H1 (cell line): ENCODE results near the gene ARHGEF5. TPM values are rescaled to one million over a fixed set of nuclear protein-coding genes. Genes with fewer than 3 reads are reported as not detected.

Experiments used
- BCL11A ChIP-seq, 2 experiments: IDR thresholded peaks; one replicate each; pipeline ENCODE4 v1.6.1; 2011; ENCODE audit warnings: low read depth in 2 of 2, low read length in 2 of 2, mild to moderate bottlenecking in 2 of 2
- CEBPB ChIP-seq: IDR thresholded peaks from 2 replicates; pipeline ENCODE4 v1.6.1; 2012; ENCODE audit warnings: low read depth, low read length
- JUN ChIP-seq: IDR thresholded peaks from 2 replicates; pipeline ENCODE4 v1.6.1; 2011; ENCODE audit warnings: low read depth, mild to moderate bottlenecking, improper control_type of control experiment, low read length
- polyA plus RNA-seq, 7 experiments: library from polyadenylated mRNA; depleted of rRNA in 3 of 7; stranded (reverse) in 5 of 7; unstranded in 2 of 7; fragments of >200 nt in 5 of 7; fragments of 200-250 nt in 2 of 7; gene quantifications; 1 replicate in 5 of 7; 2 replicates in 1 of 7; 4 replicates in 1 of 7; pipeline versions ENCODE4 v1.2.1 to v1.2.3, GENCODE V29; 2011 to 2013; ENCODE audit warnings: missing spikeins in 2 of 7, mixed read lengths in 2 of 7
- total RNA-seq: library from RNA; stranded (reverse); fragmentation: NEBNext Ultra II Directional; extraction: Animal tissue kit (Norgen Biotek cat#: 25700); gene quantifications from 2 replicates; pipeline ENCODE4 v1.2.1, GENCODE V29; 2021
- TF ChIP-seq, protein P1 (sequence below): fragments of 300-600 bp; sonication (generic); IDR thresholded peaks from 2 replicates; pipeline ENCODE4 v1.7.1; 2012; ENCODE audit warnings: low read length, moderate library complexity, mild to moderate bottlenecking, inconsistent platforms; ENCODE audit not compliant: insufficient replicate concordance

Gene ARHGEF5
- total and polyA plus RNA-seq, 2 of the 8 experiments (the other 6 are each of a cell fraction or from before 2014, with no cell fraction given): 12.8 to 34.6 TPM

- TF ChIP-seq, protein P1, sequence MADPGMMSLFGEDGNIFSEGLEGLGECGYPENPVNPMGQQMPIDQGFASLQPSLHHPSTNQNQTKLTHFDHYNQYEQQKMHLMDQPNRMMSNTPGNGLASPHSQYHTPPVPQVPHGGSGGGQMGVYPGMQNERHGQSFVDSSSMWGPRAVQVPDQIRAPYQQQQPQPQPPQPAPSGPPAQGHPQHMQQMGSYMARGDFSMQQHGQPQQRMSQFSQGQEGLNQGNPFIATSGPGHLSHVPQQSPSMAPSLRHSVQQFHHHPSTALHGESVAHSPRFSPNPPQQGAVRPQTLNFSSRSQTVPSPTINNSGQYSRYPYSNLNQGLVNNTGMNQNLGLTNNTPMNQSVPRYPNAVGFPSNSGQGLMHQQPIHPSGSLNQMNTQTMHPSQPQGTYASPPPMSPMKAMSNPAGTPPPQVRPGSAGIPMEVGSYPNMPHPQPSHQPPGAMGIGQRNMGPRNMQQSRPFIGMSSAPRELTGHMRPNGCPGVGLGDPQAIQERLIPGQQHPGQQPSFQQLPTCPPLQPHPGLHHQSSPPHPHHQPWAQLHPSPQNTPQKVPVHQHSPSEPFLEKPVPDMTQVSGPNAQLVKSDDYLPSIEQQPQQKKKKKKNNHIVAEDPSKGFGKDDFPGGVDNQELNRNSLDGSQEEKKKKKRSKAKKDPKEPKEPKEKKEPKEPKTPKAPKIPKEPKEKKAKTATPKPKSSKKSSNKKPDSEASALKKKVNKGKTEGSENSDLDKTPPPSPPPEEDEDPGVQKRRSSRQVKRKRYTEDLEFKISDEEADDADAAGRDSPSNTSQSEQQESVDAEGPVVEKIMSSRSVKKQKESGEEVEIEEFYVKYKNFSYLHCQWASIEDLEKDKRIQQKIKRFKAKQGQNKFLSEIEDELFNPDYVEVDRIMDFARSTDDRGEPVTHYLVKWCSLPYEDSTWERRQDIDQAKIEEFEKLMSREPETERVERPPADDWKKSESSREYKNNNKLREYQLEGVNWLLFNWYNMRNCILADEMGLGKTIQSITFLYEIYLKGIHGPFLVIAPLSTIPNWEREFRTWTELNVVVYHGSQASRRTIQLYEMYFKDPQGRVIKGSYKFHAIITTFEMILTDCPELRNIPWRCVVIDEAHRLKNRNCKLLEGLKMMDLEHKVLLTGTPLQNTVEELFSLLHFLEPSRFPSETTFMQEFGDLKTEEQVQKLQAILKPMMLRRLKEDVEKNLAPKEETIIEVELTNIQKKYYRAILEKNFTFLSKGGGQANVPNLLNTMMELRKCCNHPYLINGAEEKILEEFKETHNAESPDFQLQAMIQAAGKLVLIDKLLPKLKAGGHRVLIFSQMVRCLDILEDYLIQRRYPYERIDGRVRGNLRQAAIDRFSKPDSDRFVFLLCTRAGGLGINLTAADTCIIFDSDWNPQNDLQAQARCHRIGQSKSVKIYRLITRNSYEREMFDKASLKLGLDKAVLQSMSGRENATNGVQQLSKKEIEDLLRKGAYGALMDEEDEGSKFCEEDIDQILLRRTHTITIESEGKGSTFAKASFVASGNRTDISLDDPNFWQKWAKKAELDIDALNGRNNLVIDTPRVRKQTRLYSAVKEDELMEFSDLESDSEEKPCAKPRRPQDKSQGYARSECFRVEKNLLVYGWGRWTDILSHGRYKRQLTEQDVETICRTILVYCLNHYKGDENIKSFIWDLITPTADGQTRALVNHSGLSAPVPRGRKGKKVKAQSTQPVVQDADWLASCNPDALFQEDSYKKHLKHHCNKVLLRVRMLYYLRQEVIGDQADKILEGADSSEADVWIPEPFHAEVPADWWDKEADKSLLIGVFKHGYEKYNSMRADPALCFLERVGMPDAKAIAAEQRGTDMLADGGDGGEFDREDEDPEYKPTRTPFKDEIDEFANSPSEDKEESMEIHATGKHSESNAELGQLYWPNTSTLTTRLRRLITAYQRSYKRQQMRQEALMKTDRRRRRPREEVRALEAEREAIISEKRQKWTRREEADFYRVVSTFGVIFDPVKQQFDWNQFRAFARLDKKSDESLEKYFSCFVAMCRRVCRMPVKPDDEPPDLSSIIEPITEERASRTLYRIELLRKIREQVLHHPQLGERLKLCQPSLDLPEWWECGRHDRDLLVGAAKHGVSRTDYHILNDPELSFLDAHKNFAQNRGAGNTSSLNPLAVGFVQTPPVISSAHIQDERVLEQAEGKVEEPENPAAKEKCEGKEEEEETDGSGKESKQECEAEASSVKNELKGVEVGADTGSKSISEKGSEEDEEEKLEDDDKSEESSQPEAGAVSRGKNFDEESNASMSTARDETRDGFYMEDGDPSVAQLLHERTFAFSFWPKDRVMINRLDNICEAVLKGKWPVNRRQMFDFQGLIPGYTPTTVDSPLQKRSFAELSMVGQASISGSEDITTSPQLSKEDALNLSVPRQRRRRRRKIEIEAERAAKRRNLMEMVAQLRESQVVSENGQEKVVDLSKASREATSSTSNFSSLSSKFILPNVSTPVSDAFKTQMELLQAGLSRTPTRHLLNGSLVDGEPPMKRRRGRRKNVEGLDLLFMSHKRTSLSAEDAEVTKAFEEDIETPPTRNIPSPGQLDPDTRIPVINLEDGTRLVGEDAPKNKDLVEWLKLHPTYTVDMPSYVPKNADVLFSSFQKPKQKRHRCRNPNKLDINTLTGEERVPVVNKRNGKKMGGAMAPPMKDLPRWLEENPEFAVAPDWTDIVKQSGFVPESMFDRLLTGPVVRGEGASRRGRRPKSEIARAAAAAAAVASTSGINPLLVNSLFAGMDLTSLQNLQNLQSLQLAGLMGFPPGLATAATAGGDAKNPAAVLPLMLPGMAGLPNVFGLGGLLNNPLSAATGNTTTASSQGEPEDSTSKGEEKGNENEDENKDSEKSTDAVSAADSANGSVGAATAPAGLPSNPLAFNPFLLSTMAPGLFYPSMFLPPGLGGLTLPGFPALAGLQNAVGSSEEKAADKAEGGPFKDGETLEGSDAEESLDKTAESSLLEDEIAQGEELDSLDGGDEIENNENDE: no peak
- TF ChIP-seq BCL11A (IDR thresholded peaks at IDR 0.05; ENCODE audit: low read depth in 2 of 2, low read length in 2 of 2) (no peak), JUN (no peak), CEBPB (no peak)
Measured at GRCh38 chr7:144428431-144428830, 73.2 kb downstream of the ARHGEF5 start (continued).
